Measurements from ENCODE around the gene MERTK. TPM values are rescaled to one million over a fixed set of nuclear protein-coding genes. Genes with fewer than 3 reads are reported as not detected.
A peak's percentile ranks its signal among the peaks of the same experiment; 100 is the strongest.

MERTK gene
- total and polyA plus RNA-seq, 2 of the 13 experiments (the other 11 are each of a cell fraction or from before 2014, with no cell fraction given): 37.3 to 44.7 TPM

DNA sequence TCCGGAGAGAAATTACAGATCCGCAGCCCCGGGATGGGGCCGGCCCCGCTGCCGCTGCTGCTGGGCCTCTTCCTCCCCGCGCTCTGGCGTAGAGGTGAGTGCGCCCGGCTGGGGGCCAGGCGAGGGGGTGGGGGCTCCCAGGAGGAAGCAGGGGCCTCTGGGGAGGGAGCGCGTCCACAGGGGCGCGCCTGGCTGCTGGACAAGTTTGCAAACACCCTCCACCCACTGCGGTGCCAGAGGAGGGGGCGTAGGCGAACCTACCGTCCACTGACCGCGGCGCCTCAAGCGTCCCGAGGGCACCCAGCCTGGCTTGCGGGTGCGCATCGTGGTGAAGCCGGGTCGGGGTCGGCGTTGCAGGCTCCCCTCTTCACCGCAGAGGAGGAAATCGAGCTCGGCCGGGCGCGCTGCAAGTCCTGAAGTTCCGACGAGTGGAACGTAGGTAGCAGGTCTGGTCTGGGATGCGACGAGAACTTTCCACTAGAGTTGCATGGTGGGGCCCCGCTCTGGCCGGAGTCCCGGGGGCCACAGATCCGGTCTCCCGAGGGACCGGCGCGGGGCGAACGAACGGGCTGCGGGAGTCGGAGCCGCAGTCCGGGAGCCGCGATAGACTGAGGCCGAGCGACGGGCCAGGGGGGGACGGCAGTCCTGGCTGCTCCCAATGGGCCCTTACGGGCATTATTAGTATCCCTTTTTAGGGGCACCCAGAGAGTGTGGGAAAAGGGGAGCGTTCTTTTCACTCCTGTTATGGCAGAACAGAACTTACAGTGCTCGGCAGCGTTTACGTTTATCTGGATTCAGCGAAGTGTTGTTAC lies 502 bp downstream of the MERTK start (continued):
- TF ChIP-seq, protein P1, sequence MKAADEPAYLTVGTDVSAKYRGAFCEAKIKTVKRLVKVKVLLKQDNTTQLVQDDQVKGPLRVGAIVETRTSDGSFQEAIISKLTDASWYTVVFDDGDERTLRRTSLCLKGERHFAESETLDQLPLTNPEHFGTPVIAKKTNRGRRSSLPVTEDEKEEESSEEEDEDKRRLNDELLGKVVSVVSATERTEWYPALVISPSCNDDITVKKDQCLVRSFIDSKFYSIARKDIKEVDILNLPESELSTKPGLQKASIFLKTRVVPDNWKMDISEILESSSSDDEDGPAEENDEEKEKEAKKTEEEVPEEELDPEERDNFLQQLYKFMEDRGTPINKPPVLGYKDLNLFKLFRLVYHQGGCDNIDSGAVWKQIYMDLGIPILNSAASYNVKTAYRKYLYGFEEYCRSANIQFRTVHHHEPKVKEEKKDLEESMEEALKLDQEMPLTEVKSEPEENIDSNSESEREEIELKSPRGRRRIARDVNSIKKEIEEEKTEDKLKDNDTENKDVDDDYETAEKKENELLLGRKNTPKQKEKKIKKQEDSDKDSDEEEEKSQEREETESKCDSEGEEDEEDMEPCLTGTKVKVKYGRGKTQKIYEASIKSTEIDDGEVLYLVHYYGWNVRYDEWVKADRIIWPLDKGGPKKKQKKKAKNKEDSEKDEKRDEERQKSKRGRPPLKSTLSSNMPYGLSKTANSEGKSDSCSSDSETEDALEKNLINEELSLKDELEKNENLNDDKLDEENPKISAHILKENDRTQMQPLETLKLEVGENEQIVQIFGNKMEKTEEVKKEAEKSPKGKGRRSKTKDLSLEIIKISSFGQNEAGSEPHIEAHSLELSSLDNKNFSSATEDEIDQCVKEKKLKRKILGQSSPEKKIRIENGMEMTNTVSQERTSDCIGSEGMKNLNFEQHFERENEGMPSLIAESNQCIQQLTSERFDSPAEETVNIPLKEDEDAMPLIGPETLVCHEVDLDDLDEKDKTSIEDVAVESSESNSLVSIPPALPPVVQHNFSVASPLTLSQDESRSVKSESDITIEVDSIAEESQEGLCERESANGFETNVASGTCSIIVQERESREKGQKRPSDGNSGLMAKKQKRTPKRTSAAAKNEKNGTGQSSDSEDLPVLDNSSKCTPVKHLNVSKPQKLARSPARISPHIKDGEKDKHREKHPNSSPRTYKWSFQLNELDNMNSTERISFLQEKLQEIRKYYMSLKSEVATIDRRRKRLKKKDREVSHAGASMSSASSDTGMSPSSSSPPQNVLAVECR (CRISPR knock-in tag; IDR thresholded peaks at IDR 0.05; ENCODE audit: borderline replicate concordance): peak; percentile 42
- TF ChIP-seq ZNF496 (CRISPR knock-in tag; IDR thresholded peaks at IDR 0.05; ENCODE audit: insufficient replicate concordance): no peak
- no peak for TF ChIP-seq SMARCC2 (IDR thresholded peaks at IDR 0.05)
- TF ChIP-seq EHMT2 (IDR thresholded peaks at IDR 0.05; ENCODE audit: borderline replicate concordance, low read depth, low read length): no peak
- TF ChIP-seq ZNF160 (CRISPR knock-in tag; IDR thresholded peaks at IDR 0.05): peak; percentile 42; the same call in 1 of the 2 replicates
- TF ChIP-seq, protein P2, sequence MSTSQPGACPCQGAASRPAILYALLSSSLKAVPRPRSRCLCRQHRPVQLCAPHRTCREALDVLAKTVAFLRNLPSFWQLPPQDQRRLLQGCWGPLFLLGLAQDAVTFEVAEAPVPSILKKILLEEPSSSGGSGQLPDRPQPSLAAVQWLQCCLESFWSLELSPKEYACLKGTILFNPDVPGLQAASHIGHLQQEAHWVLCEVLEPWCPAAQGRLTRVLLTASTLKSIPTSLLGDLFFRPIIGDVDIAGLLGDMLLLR (CRISPR knock-in tag; IDR thresholded peaks at IDR 0.05): peak; percentile 73
- no peak for TF ChIP-seq PHB2 (IDR thresholded peaks at IDR 0.05; ENCODE audit: partially characterized antibody)
- no peak for TF ChIP-seq ZNF121 (CRISPR knock-in tag; IDR thresholded peaks at IDR 0.05)
- 0 out of 2 replicates have a peak, but pooled peaks have one; percentile 20 for TF ChIP-seq ELF1 (CRISPR knock-in tag; IDR thresholded peaks at IDR 0.05)
- no peak for TF ChIP-seq ZFP62 (CRISPR knock-in tag; IDR thresholded peaks at IDR 0.05)
- TF ChIP-seq, protein P3, sequence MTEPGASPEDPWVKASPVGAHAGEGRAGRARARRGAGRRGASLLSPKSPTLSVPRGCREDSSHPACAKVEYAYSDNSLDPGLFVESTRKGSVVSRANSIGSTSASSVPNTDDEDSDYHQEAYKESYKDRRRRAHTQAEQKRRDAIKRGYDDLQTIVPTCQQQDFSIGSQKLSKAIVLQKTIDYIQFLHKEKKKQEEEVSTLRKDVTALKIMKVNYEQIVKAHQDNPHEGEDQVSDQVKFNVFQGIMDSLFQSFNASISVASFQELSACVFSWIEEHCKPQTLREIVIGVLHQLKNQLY (CRISPR knock-in tag; IDR thresholded peaks at IDR 0.05): 0 out of 2 replicates have a peak, but pooled peaks have one; percentile 29
- TF ChIP-seq, protein P4, sequence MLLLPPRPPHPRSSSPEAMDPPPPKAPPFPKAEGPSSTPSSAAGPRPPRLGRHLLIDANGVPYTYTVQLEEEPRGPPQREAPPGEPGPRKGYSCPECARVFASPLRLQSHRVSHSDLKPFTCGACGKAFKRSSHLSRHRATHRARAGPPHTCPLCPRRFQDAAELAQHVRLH (CRISPR knock-in tag; IDR thresholded peaks at IDR 0.05; ENCODE audit: borderline replicate concordance, low read depth): peak; percentile 83
- TF ChIP-seq KLF12 (CRISPR knock-in tag; IDR thresholded peaks at IDR 0.05; ENCODE audit: borderline replicate concordance): no peak
- TF ChIP-seq U2AF1 (optimal IDR thresholded peaks at IDR 0.05; ENCODE audit: low read depth, low read length): peak; percentile 77
- no peak for TF ChIP-seq HNRNPH1 (optimal IDR thresholded peaks at IDR 0.05; ENCODE audit: low read depth, low read length)
- TF ChIP-seq, protein P5, sequence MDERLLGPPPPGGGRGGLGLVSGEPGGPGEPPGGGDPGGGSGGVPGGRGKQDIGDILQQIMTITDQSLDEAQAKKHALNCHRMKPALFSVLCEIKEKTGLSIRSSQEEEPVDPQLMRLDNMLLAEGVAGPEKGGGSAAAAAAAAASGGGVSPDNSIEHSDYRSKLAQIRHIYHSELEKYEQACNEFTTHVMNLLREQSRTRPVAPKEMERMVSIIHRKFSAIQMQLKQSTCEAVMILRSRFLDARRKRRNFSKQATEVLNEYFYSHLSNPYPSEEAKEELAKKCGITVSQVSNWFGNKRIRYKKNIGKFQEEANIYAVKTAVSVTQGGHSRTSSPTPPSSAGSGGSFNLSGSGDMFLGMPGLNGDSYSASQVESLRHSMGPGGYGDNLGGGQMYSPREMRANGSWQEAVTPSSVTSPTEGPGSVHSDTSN (CRISPR knock-in tag; IDR thresholded peaks at IDR 0.05): no peak
- TF ChIP-seq, protein P6, sequence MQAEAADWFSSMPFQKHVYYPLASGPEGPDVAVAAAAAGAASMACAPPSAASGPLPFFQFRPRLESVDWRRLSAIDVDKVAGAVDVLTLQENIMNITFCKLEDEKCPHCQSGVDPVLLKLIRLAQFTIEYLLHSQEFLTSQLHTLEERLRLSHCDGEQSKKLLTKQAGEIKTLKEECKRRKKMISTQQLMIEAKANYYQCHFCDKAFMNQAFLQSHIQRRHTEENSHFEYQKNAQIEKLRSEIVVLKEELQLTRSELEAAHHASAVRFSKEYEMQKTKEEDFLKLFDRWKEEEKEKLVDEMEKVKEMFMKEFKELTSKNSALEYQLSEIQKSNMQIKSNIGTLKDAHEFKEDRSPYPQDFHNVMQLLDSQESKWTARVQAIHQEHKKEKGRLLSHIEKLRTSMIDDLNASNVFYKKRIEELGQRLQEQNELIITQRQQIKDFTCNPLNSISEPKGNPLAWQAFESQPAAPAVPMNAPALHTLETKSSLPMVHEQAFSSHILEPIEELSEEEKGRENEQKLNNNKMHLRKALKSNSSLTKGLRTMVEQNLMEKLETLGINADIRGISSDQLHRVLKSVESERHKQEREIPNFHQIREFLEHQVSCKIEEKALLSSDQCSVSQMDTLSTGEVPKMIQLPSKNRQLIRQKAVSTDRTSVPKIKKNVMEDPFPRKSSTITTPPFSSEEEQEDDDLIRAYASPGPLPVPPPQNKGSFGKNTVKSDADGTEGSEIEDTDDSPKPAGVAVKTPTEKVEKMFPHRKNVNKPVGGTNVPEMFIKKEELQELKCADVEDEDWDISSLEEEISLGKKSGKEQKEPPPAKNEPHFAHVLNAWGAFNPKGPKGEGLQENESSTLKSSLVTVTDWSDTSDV (CRISPR knock-in tag; IDR thresholded peaks at IDR 0.05): no peak; the same call in 1 of the 2 replicates
- TF ChIP-seq, protein P7, sequence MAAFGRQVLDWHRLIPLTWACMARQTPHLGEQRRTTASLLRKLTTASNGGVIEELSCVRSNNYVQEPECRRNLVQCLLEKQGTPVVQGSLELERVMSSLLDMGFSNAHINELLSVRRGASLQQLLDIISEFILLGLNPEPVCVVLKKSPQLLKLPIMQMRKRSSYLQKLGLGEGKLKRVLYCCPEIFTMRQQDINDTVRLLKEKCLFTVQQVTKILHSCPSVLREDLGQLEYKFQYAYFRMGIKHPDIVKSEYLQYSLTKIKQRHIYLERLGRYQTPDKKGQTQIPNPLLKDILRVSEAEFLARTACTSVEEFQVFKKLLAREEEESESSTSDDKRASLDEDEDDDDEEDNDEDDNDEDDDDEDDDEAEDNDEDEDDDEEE (CRISPR knock-in tag; IDR thresholded peaks at IDR 0.05): peak; percentile 14; the same call in 1 of the 2 replicates
